Adipocyte (in vitro differentiated cells): ENCODE measurements around the gene TANC1.
A peak's percentile ranks its signal among the peaks of the same experiment; 100 is the strongest.

Experiments used
- DNase-seq: peaks from one replicate; pipeline ENCODE4 v3.0.0-alpha.2; 2015; ENCODE audit warnings: low read depth
- H3K27me3 ChIP-seq: replicated peaks from 2 replicates; pipeline ENCODE4 v1.7.0; 2013; ENCODE audit warnings: mild to moderate bottlenecking, low read length, moderate library complexity; ENCODE audit not compliant: control insufficient read depth, insufficient read depth
- H3K36me3 ChIP-seq: 2 replicates; pipeline ENCODE4 v1.7.0; 2013; ENCODE audit warnings: low read length, mild to moderate bottlenecking, moderate library complexity; ENCODE audit not compliant: control insufficient read depth, insufficient read depth, severe bottlenecking
- H3K4me1 ChIP-seq: 2 replicates; pipeline ENCODE4 v1.7.0; 2013; ENCODE audit warnings: mild to moderate bottlenecking, low read length, moderate library complexity; ENCODE audit not compliant: control insufficient read depth, insufficient read depth
- H3K4me3 ChIP-seq: 2 replicates; pipeline ENCODE4 v1.7.0; 2013; ENCODE audit warnings: mild to moderate bottlenecking, low read length, moderate library complexity
- H3K9ac ChIP-seq: 2 replicates; pipeline ENCODE4 v1.7.0; 2013; ENCODE audit warnings: mild to moderate bottlenecking, low read length, moderate library complexity
- H3K9me3 ChIP-seq: 2 replicates; pipeline ENCODE4 v1.7.0; 2013; ENCODE audit warnings: mild to moderate bottlenecking, low read length, moderate library complexity; ENCODE audit not compliant: control insufficient read depth

The TANC1 gene

DNA sequence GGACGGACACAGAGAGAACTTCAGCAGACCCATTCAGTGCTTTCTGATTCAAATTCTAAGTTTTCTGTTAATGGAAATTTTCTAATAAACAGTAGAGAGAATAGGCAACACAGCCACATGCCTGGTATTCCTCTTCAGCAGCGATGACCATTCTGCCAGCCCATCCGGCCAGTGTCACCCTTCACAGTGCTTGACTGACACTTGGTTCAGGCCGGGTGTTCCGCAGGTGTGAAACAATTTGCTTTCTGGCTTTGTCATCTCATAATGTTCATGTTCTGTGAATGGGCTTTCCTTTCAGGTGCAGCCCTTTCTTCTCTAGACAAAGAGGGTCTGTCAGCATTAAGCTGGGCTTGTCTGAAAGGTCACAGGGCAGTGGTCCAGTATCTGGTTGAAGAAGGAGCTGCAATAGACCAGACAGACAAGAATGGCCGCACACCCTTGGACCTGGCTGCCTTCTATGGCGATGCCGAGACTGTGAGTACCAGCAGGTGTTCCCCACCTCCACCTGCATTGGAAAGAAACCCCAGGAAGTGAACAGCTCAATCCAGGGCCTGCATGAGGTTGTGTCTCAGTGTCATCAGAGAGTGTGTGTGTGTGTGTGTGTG, 251.1 kb downstream of the TANC1 start:
- no peak for DNase-seq
- Histone ChIP-seq H3K9ac (no peak overlapping the region), H3K27me3 (no peaks in the 10 kb centered on the region), H3K36me3 (peaks cover 85% of the 10 kb centered on the region), H3K4me3 (no peak overlapping the region), H3K4me1 (no peaks in the 10 kb centered on the region), H3K9me3 (no peaks in the 10 kb centered on the region)

GRCh38 chr2:159224061-159224813, 255.8 kb downstream of the TANC1 start:
- H3K9me3 ChIP-seq, result no peaks in the 10 kb centered on the region
- no peak for DNase-seq
- H3K27me3 ChIP-seq, result no peaks in the 10 kb centered on the region
- no peak overlapping the region for H3K4me3 ChIP-seq
- no peak overlapping the region for H3K9ac ChIP-seq
- H3K4me1 ChIP-seq, result peaks cover 11% of the 10 kb centered on the region
- H3K36me3 ChIP-seq, result peaks cover 65% of the 10 kb centered on the region

DNA sequence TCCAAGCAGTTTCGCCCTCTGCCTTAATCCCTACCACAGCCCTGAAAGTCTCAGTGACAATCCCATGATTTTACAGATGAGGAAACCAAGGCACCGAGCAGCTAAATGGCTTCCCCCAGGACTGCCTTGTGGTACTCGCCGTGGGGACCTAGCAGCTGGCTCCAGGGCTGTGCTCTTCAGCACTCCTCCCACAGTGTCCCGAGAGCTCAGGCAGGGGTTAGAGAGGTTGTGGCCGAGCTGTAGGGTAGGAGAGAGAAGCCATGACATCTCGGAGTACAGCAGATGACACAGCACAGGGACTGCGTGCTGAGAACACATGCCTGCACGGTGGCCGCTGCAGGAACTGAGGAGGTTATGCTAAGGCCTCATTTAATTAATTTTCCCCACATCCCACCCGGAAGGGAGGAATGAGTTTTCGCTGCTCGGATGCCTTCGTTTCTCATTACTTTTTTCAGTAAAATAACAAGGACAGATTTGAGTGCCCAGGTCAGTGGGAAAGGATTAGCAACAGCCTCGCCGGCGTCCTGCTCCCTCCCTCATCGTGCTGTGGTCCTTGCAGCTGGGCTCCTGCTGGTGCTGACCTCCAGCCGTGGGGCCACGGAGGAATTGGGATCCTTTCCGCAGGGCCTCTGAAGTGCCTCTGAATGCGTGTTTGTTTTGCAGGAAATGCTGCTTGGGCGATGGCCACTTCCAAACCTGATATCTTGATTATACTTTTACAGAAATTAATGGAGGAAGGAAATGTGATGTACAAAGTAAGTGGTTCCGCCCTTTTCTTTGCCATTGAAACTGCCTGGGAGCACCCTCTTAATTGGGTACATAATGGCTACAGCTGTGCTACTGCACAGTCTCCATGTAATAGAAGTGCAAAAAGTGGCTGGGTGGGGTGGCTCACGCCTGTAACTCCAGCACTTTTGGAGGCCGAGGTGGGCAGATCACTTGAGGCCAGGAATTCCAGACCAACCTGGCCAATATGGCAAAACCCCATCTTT, 256.9 kb downstream of the TANC1 start:
- Histone ChIP-seq H3K36me3 (peaks cover 68% of the 10 kb centered on the region), H3K4me3 (no peak overlapping the region), H3K27me3 (no peaks in the 10 kb centered on the region), H3K4me1 (peaks cover 11% of the 10 kb centered on the region), H3K9ac (no peak overlapping the region), H3K9me3 (no peaks in the 10 kb centered on the region)
- DNase-seq, result no peak

- Histone ChIP-seq H3K9me3 (no peaks in the 10 kb centered on the region), H3K36me3 (peaks cover 68% of the 10 kb centered on the region), H3K9ac (no peak overlapping the region), H3K4me3 (no peak overlapping the region), H3K4me1 (peaks cover 11% of the 10 kb centered on the region), H3K27me3 (no peaks in the 10 kb centered on the region)
- DNase-seq, result peak; percentile 47
Measured at GRCh38 chr2:159226059-159226461, 257.6 kb downstream of the TANC1 start.

DNA sequence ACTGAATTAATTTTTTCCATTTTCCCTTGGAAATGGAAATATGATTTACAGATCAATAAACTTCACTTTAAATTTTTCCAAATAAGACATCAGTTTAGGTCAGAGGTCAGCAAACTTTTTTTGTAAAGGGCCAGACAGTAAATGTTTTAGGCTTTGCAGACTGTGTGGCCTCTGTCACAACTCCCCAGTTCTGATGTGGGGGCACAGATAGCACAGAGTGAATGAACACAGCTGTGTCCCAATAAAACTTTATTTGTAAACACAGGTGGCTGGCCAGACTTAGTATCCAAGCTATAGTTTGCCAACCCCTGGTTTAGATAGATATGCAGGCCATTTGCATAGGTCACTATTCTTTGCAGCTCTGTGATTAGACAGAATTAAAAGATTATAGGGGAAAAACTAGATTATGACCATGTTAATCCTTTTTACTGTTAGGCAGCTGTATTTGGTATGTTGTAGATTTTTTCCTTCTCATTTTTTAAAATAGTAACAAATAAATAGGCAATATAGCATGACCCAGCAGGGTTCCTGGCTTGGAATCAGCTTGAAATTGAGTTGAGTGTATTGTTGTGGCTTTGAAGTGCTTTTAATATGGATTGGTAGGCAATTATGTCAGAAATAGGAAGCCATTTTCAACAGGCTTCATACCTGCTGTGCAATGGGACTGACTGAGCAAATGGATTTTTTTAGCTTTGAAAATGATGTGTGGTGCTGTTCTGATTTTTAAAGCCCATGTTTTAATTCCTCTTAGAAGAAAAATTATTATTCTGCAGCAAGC, 258.4 kb downstream of the TANC1 start:
- Histone ChIP-seq H3K9me3 (no peaks in the 10 kb centered on the region), H3K9ac (no peak overlapping the region), H3K4me3 (no peak overlapping the region), H3K4me1 (peaks cover 11% of the 10 kb centered on the region), H3K36me3 (peaks cover 70% of the 10 kb centered on the region), H3K27me3 (no peaks in the 10 kb centered on the region)
- DNase-seq, result no peak

- peaks cover 13% of the 10 kb centered on the region for H3K4me1 ChIP-seq
- H3K4me3 ChIP-seq, result peak overlapping the region; percentile 36
- peaks cover 66% of the 10 kb centered on the region for H3K36me3 ChIP-seq
- H3K9me3 ChIP-seq, result no peaks in the 10 kb centered on the region
- DNase-seq, result no peak
- H3K27me3 ChIP-seq, result no peaks in the 10 kb centered on the region
- H3K9ac ChIP-seq, result peak overlapping the region; percentile 18
Measured at GRCh38 chr2:159227467-159227866, 259.0 kb downstream of the TANC1 start.

DNA sequence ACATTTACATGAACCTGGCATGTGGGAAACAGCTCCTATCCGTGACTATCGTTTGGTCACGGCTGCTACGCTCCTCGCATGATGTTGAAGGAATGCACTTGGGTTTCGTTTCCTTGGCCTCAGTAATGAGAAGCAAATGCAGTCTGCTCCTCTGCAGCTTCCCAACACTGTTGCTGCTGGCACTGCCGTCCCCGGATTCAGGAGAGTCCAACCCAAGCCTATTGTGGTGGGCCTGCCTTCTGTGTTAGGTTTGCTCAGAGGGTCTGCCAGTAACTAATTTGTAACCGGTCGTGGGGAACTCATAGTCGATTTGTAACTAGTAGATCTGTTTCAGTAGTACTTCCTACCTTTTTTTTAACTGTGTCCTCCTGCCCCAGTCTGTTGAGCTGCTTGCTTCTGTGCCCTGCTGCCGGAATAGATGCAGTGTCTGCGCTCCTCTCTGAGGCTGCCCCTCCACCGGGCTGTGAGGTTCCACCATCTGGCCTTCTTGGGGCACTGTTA, 259.7 kb downstream of the TANC1 start:
- H3K9me3 ChIP-seq, result no peaks in the 10 kb centered on the region
- peak overlapping the region; percentile 36 for H3K4me3 ChIP-seq
- H3K4me1 ChIP-seq, result peaks cover 20% of the 10 kb centered on the region
- peaks cover 63% of the 10 kb centered on the region for H3K36me3 ChIP-seq
- H3K27me3 ChIP-seq, result no peaks in the 10 kb centered on the region
- peak overlapping the region; percentile 18 for H3K9ac ChIP-seq
- peak; percentile 93 for DNase-seq

- Histone ChIP-seq H3K9me3 (no peaks in the 10 kb centered on the region), H3K4me1 (peaks cover 22% of the 10 kb centered on the region), H3K4me3 (no peak overlapping the region), H3K9ac (no peak overlapping the region), H3K27me3 (no peaks in the 10 kb centered on the region), H3K36me3 (peaks cover 54% of the 10 kb centered on the region)
- no peak for DNase-seq
Measured at GRCh38 chr2:159229476-159230144, 261.2 kb downstream of the TANC1 start.

DNA sequence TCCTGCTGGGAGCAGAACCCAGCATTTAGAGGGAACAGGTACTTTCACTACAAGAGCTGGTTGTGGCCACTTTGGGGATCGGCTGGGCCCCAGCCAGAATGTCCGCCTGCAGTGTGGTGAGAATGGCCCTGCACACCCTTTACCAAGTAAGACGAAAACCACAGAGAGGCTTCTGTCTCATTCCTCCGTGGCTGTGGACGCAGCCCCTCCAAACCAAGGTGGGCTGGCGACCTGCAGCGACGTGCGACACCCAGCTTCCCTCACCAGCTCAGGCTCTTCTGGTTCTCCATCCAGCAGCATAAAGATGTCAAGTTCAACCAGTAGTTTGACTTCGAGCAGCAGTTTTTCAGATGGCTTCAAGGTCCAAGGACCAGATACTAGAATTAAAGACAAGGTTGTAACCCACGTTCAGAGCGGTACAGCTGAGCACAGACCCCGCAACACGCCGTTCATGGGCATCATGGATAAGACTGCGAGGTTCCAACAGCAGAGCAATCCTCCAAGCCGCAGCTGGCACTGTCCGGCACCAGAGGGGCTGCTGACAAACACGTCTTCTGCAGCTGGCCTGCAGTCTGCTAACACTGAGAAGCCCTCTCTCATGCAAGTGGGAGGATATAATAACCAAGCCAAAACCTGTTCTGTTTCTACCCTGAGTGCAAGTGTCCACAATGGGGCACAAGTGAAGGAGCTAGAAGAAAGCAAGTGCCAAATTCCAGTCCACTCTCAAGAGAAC, 261.9 kb downstream of the TANC1 start:
- Histone ChIP-seq H3K9me3 (no peaks in the 10 kb centered on the region), H3K4me3 (no peak overlapping the region), H3K36me3 (peaks cover 54% of the 10 kb centered on the region), H3K9ac (no peak overlapping the region), H3K4me1 (peaks cover 22% of the 10 kb centered on the region), H3K27me3 (no peaks in the 10 kb centered on the region)
- DNase-seq, result no peak
